Daoy (cell line): Measurements from ENCODE around the gene PTPN21. TPM values are rescaled to one million over a fixed set of nuclear protein-coding genes. Genes with fewer than 3 reads are reported as not detected.
A peak's percentile ranks its signal among the peaks of the same experiment; 100 is the strongest.

Source experiments
- DNase-seq: peaks from one replicate; pipeline ENCODE4 v3.0.0-alpha.2; 2015; ENCODE audit warnings: low read depth
- total RNA-seq: library from RNA; depleted of rRNA; stranded (reverse); fragments of >200 nt; shearing (Covaris generic); gene quantifications from 2 replicates; pipeline ENCODE4 v1.2.3, GENCODE V29; 2014; rRNA removed

PTPN21 gene
- total RNA-seq, 1 experiment from 2014 or later, result 7.7 TPM

DNA sequence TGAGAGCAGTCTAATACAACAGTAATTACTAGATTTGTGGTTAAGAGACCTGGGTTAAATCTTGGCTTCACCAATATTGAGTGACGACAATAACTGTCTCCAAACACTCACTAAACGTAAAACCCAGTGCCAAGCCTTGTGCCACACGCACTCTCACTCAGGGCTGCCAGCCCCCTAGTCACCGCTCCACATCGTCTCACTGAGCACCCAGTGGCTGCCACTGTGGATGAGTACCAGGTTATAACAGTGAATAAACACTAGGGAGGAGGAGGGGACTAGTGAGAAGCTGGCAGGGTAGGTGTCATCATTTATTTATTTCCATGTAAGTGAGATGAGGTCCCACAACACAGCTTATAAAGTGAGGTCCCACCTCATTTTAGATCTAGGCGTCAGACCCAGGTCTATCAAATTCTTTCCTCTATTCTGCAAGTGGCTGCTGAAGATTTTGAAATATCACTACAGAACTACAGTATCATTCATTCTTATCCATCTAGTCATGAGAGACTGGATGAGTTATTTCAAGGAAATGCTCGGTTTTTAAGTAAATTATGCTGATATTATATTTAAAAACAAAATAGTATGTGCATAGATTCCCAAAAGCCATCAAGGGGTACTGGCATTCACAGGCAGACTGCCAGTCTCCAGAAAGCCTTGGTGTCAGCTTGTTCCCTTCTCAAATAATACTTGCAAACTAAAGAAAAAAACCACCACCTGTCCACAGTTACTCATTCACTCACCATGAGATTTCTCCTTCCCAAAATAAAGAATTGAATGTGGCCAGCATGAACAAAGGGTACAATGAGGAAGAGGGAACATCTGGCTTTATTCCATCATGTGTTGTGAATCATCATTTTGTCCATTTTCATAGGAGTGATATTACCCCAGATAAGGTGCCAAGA, 84.0 kb downstream of the PTPN21 start:
- no peak for DNase-seq

DNA sequence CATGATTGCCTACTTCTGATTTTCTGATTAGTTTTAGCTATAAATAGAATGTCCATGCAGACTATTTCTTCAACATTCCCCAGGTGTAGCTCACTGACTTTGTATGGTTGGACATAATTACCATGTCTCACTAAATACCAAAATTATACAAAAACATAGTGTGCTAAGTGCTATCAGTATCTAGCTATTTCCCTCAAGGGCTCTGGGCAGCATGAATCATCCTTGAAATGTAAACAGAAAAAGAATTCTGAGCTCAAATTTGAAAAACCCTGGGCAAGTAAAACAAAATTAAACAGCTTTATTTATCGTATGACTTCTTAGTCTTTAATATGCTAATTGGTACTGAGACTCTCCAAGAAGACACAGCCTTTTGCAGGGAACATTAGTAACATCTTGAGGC, 86.4 kb downstream of the PTPN21 start:
- DNase-seq, result peak; percentile 54

DNA sequence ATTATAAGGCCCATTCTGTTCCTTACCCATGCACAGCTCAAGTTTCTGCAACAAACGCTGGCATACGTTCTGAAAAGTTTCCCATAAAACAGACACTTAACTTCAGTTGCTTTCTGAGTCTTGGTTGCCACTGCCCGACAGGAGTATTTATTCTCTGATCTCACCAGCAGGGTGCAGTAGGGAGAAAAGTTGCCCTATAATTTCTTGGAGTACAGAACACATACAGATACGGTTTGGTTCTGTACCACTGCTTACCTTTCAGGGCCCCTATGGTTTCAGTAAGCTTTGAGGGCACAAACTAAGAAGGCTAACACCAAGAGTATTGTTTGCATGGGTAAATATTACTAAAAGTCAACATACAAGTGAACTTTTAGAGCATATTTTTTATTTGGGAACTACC, 91.5 kb downstream of the PTPN21 start:
- DNase-seq, result peak; percentile 17

DNA sequence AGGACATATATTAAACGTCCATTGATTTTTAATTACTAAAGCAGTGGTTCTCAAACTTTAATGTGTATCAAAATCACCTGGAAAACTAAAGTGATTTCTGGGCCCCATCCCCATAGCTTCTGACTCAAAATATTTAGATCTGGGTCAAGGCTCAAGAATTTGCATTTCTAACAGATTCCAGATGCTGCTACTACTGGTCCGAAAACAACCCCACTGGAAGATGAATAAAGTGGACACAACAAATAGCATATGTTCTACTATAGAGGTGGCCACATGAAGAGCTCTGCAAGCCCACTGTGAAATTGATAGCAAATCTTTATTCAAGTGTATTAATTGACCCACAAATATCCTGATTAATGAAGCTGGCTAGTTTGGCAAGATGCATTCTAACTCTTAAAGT, 99.9 kb downstream of the PTPN21 start:
- DNase-seq, result no peak

DNA sequence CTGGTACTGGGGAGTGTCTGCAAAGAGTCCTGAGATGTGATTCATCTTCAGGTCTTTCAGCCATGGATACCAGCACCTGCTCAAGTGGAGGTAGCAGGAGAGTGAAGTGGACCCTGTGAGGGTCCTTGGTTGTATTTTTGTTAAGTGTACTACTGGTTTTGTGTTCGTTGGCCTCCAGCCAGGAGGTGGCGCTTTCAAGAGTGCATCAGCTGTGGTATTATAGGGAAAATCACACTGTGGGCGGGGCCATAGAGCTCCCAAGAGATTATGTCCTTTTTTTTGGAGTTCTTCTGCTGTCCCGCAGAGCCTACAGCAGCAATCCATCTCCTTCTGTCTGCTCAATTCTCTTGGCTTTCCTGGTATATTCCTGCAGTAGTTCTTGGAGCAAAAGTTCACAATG, 102.6 kb downstream of the PTPN21 start:
- DNase-seq, result peak; percentile 7

DNA sequence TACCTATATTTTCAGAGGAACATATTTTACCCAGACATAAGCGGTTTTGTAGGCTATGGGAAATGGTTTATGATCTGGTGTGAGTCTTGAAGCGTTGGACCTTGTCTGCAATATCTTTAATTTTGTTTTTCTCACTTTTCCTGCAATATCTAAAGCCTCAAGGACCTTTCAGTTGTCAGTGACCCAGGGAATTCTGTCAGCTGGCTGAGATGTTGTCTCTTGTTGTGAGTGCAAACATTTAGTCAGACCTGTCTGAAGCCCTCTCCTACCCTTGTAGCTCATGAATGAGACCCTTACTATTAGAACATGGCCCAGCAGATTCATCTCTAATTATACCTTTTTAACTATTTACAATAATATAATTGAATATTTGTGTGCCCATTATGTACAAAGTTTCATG, 115.7 kb downstream of the PTPN21 start:
- DNase-seq, result no peak

DNA sequence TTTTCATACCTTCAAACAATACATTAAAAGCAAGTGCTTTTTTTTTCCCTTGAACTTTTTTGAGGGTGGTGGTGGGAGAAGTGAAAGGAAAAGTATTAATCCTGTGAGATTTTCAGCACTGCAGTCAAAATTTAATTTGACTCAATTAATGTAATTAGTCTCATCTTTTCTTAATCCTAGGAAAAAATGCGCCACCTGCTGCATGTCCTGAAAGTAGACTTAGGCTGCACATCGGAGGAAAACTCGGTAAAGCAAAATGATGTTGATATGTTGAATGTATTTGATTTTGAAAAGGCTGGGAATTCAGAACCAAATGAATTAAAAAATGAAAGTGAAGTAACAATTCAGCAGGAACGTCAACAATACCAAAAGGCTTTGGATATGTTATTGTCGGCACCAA, 117.1 kb downstream of the PTPN21 start:
- no peak for DNase-seq

DNA sequence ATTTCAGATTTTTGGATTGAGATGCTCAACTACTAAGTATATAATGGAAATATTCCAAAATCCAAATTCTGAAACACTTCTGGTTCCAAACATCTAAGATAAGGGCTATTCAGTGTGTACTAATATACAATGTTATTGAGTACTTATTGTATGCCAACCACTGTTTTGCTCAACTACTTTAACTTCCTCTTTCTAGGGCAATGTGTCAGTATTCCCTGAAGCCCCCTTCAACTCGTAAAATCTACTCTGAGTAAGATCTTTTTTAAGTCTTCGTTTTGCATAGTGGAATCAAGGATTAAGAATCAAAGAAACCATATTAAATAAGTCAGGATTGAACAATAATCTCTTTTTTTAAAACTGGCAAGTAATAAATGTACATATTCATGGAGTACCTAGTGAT, 123.8 kb downstream of the PTPN21 start:
- DNase-seq, result no peak

DNA sequence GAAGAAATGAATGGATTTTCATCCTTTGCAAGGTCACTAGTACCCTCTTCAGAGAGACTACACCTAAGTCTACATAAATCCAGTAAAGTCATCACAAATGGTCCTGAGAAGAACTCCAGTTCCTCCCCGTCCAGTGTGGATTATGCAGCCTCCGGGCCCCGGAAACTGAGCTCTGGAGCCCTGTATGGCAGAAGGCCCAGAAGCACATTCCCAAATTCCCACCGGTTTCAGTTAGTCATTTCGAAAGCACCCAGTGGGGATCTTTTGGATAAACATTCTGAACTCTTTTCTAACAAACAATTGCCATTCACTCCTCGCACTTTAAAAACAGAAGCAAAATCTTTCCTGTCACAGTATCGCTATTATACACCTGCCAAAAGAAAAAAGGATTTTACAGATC, 128.5 kb downstream of the PTPN21 start:
- DNase-seq, result no peak

DNA sequence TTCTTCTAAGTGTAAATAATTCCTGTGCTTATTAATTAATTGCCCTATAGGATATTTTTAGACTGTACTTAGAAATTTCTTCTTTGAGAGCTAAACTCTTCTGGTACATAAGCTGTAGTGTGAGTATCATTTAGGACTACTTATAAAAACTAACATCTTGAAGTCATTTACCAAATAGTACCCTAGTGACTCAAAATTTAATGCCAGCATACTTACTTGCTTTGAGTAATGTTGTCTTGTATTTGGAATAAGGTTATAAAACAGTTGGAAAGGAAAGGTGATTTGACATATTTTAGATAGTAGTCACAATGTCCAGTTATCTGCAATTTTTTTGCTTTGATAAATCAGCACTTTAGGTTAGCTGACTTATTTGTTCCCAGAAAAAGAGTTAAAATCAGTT, 130.2 kb downstream of the PTPN21 start:
- DNase-seq, result no peak

DNA sequence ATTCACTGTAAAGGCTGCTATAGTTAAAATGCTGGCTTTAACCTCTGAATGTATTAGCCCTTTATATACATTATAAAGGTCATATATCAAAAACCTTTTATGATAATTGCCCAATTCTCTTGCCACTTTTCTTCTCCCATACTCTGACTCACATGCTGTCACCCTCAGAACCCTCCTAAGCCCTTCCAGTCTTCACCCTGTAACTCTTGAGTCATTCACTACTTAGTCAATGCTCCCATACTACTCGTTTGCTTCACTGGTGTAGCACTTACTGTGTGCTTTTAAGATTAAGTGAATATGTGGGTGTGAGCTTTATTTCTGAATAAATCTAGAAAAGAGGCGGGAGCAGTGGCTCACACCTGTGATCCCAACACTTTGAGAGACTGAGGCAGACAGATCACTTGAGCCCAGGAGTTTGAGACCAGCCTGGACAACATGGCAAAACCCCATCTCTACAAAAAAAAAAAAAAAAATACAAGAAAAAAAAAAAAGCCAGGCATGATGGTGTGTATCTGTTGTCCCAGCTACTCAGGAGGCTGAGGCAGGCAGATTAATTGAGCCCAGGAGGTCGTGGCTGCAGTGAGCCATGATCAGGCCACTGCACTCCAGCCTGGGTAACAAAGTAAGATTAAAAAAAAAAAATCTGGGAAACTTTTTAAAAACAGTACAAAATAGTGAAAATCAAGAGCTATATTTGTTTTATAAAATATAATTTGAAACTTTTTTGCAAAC, 131.7 kb downstream of the PTPN21 start:
- DNase-seq, result peak; percentile 45

DNA sequence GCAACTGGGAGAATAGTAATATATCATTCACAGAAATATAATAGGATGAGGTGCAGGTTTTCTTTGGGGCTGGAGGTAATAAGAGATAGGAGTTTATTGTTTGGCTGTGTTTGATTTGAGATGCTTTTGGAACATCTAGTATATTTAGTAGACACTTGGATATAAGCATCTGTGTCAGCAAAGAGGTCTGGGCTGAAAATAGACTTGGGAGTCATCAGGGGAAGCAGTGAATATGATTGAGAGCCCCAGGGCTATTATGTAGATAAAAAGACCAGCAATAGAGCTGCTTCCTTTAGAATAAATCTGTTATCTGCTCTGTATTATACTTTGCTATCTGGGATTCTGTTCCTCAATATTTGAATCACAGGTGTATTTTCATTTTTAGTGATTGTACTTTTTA, 132.8 kb downstream of the PTPN21 start:
- DNase-seq, result no peak

DNA sequence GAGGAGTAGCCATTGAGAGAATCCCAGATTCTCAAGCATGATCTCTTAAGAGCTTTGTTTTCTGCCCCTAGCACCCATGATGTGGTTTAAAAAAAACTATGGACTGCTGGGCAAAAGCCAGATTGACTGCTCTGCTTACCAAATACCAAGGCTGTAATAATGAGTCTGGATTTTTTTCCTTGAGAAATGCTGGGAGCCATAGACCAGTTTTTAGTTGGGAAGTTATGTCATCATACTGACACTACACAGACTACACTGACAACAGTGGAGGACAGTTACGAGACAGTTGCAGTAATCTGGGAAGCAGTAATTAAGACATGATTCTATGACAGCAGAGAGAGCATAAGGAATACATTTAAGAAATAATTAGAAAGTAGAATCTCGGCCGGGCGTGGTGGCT, 133.5 kb downstream of the PTPN21 start:
- DNase-seq, result no peak

DNA sequence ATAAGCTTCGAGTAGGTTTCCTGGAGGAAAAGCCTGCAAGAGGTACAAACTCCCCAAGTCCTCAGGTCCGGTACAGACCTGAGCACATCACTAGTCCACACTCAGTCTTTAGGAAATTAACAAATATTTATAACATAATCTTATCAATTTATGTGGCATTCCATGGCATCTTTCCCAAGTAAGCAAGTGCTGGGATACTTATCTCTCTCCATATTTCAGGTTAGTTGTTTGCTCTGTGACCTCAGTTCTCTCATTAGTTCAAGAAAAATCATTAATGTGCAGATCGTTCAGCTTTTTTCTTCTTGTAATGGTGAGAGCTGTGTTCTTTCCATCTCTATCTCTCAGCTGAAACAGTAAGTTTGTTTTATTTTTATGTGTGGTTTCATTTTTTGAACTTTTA, 134.6 kb downstream of the PTPN21 start:
- no peak for DNase-seq

DNA sequence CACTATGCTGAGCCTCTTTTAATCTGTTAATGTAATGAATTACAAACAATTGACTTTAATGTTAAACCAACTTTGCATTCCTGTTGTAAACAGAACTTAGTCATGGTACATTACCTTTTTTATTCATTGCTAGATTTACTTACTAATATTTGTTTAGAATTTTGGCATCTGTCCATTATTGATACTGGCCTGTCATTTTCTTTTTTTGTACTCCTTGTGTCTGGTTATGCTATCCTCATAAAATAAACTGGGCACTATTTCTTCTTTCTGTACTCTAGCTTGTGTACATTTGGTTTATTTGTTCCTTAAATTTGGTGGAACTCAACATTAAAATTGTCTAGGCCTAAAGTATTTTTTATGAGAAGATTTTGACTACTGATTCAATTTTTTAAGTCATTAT, 137.2 kb downstream of the PTPN21 start:
- no peak for DNase-seq

Other genes starting within 250 kb of the PTPN21 start
- 0.06 and 0.63 TPM in 2 replicates for gene KCNK10, start 231.7 kb downstream of the PTPN21 start, total RNA-seq
- 3.2 and 3.4 TPM in 2 replicates for gene SPATA7, start 169.3 kb downstream of the PTPN21 start, total RNA-seq
- gene ZC3H14, start 8.0 kb upstream of the PTPN21 start, total RNA-seq, result 105 and 116 TPM in 2 replicates
- gene EML5, start 237.9 kb upstream of the PTPN21 start, total RNA-seq, result 1.0 and 1.4 TPM in 2 replicates